H9 (cell line): ENCODE data around the gene ERC2. TPM values are rescaled to one million over a fixed set of nuclear protein-coding genes. Genes with fewer than 3 reads are reported as not detected.

Source experiments
- DNase-seq: peaks from one replicate; pipeline ENCODE4 v3.0.0-alpha.2; 2017
- H2AFZ ChIP-seq: one replicate; pipeline ENCODE4 v1.6.1; 2013; ENCODE audit warnings: mild to moderate bottlenecking, low read length, control low read depth, moderate library complexity
- H2AK5ac ChIP-seq: 2 replicates; pipeline ENCODE4 v1.6.1; 2013; ENCODE audit warnings: low read length, control low read depth, mixed read lengths; ENCODE audit not compliant: insufficient read length
- H2BK120ac ChIP-seq: one replicate; pipeline ENCODE4 v1.6.1; 2013; ENCODE audit warnings: low read depth, mild to moderate bottlenecking, low read length, control low read depth, inconsistent platforms; ENCODE audit not compliant: poor library complexity, severe bottlenecking
- H2BK12ac ChIP-seq: 2 replicates; pipeline ENCODE4 v1.6.1; 2013; ENCODE audit warnings: low read length, control low read depth, mixed read lengths, low read depth; ENCODE audit not compliant: insufficient read length
- H2BK15ac ChIP-seq: 2 replicates; pipeline ENCODE4 v1.6.1; 2013; ENCODE audit warnings: low read depth, low read length, control low read depth
- H2BK20ac ChIP-seq: one replicate; pipeline ENCODE4 v1.6.1; 2013; ENCODE audit warnings: low read depth, mild to moderate bottlenecking, low read length, control low read depth, inconsistent platforms; ENCODE audit not compliant: poor library complexity, severe bottlenecking
- H2BK5ac ChIP-seq: 2 replicates; pipeline ENCODE4 v1.6.1; 2013; ENCODE audit warnings: low read length, control low read depth, mixed read lengths; ENCODE audit not compliant: insufficient read length
- H3K14ac ChIP-seq: 2 replicates; pipeline ENCODE4 v1.6.1; 2013; ENCODE audit warnings: low read length, control low read depth; ENCODE audit not compliant: insufficient read depth
- H3K18ac ChIP-seq: 2 replicates; pipeline ENCODE4 v1.6.1; 2013; ENCODE audit warnings: low read depth, mild to moderate bottlenecking, mixed read lengths, low read length, control low read depth; ENCODE audit not compliant: insufficient read length
- H3K23ac ChIP-seq: 2 replicates; pipeline ENCODE4 v1.6.1; 2013; ENCODE audit warnings: low read length, control low read depth, mixed read lengths, low read depth; ENCODE audit not compliant: insufficient read length
- H3K23me2 ChIP-seq: 2 replicates; pipeline ENCODE4 v1.6.1; 2013; ENCODE audit warnings: low read depth, mild to moderate bottlenecking, mixed read lengths, low read length, control low read depth; ENCODE audit not compliant: insufficient read length, poor library complexity, severe bottlenecking
- H3K27ac ChIP-seq: 2 replicates; pipeline ENCODE4 v1.5.1; 2013; ENCODE audit warnings: low read length, control low read depth, mixed read lengths, low read depth; ENCODE audit not compliant: insufficient read length
- H3K27me3 ChIP-seq: 2 replicates; pipeline ENCODE4 v1.6.1; 2013; ENCODE audit warnings: low read length, control low read depth, inconsistent platforms; ENCODE audit not compliant: insufficient read depth
- H3K4ac ChIP-seq: 2 replicates; pipeline ENCODE4 v1.6.1; 2013; ENCODE audit warnings: low read depth, mild to moderate bottlenecking, control low read depth, inconsistent platforms, low read length, moderate library complexity
- H3K4me1 ChIP-seq: 2 replicates; pipeline ENCODE4 v1.6.1; 2013; ENCODE audit warnings: low read length, control low read depth, inconsistent platforms; ENCODE audit not compliant: insufficient read depth
- H3K4me2 ChIP-seq: 2 replicates; pipeline ENCODE4 v1.6.1; 2013; ENCODE audit warnings: low read length, control low read depth, mixed read lengths; ENCODE audit not compliant: insufficient read length, insufficient read depth
- H3K56ac ChIP-seq: 2 replicates; pipeline ENCODE4 v1.6.1; 2013; ENCODE audit warnings: low read depth, mild to moderate bottlenecking, mixed read lengths, low read length, control low read depth; ENCODE audit not compliant: insufficient read length
- H3K79me1 ChIP-seq: 2 replicates; pipeline ENCODE4 v1.6.1; 2013; ENCODE audit warnings: low read depth, mild to moderate bottlenecking, moderate library complexity, low read length, control low read depth, inconsistent platforms; ENCODE audit not compliant: insufficient read depth, poor library complexity, severe bottlenecking
- H3K79me2 ChIP-seq: 2 replicates; pipeline ENCODE4 v1.6.1; 2013; ENCODE audit warnings: low read length, control low read depth, inconsistent platforms; ENCODE audit not compliant: insufficient read depth
- H3K9ac ChIP-seq: 2 replicates; pipeline ENCODE4 v1.6.1; 2013; ENCODE audit warnings: low read length, control low read depth, mixed read lengths; ENCODE audit not compliant: insufficient read length; ENCODE audit errors: extremely low read depth
- H3K9me3 ChIP-seq: one replicate; pipeline ENCODE4 v1.6.1; 2013; ENCODE audit warnings: low read depth, low read length, inconsistent platforms; ENCODE audit not compliant: control insufficient read depth
- H3T11ph ChIP-seq: one replicate; pipeline ENCODE4 v1.6.1; 2013; ENCODE audit warnings: mild to moderate bottlenecking, low read length, control low read depth, inconsistent platforms
- H4K20me1 ChIP-seq: one replicate; pipeline ENCODE4 v1.6.1; 2013; ENCODE audit not compliant: control insufficient read depth, insufficient read length, insufficient read depth
- H4K5ac ChIP-seq: 2 replicates; pipeline ENCODE4 v1.6.1; 2013; ENCODE audit warnings: low read depth, mild to moderate bottlenecking, mixed read lengths, low read length, control low read depth; ENCODE audit not compliant: insufficient read length
- H4K8ac ChIP-seq: replicated peaks from 2 replicates; pipeline ENCODE4 v1.6.1; 2013; ENCODE audit warnings: low read length, control low read depth, mixed read lengths, low read depth; ENCODE audit not compliant: insufficient read length
- H4K91ac ChIP-seq: 2 replicates; pipeline ENCODE4 v1.6.1; 2013; ENCODE audit warnings: low read depth, mild to moderate bottlenecking, moderate library complexity, mixed read lengths, low read length, control low read depth; ENCODE audit not compliant: insufficient read length
- H3K27ac Mint-ChIP-seq, 3 experiments: 2 replicates in 2 of 3; 3 replicates in 1 of 3; pipeline ENCODE4 v1.8.0; 2020 to 2021; ENCODE audit warnings: mixed read lengths in 3 of 3, mild to moderate bottlenecking in 1 of 3, moderate library complexity in 1 of 3
- H3K27me3 Mint-ChIP-seq: 2 replicates; pipeline ENCODE4 v1.8.0; 2021; ENCODE audit warnings: low read depth, mild to moderate bottlenecking, moderate library complexity, mixed read lengths
- H3K36me3 Mint-ChIP-seq, 3 experiments: 2 replicates in 2 of 3; 3 replicates in 1 of 3; pipeline ENCODE4 v1.8.0; 2020 to 2021; ENCODE audit warnings: low read depth in 3 of 3, mixed read lengths in 3 of 3; ENCODE audit not compliant: insufficient read depth in 1 of 3
- H3K4me1 Mint-ChIP-seq, 2 experiments: 2 replicates each; pipeline ENCODE4 v1.8.0; 2020; ENCODE audit warnings: mixed read lengths in 2 of 2
- H3K4me3 Mint-ChIP-seq, 2 experiments: 2 replicates in 1 of 2; 3 replicates in 1 of 2; pipeline ENCODE4 v1.8.0; 2020 to 2021; ENCODE audit warnings: mild to moderate bottlenecking in 2 of 2, mixed read lengths in 2 of 2, moderate library complexity in 1 of 2
- H3K9me3 Mint-ChIP-seq, 2 experiments: 2 replicates in 1 of 2; 3 replicates in 1 of 2; pipeline ENCODE4 v1.8.0; 2020; ENCODE audit warnings: mild to moderate bottlenecking in 2 of 2, mixed read lengths in 2 of 2, moderate library complexity in 1 of 2
- CTCF ChIP-seq: fragments of 200-600 bp; sonication (generic); conservative IDR thresholded peaks from 3 replicates; pipeline ENCODE4 v1.8.0; 2021; ENCODE audit warnings: antibody characterized with exemption, mild to moderate bottlenecking
- WGBS: extraction: QIAGEN DNeasy Blood & Tissue Kit; methylation state at CpG from one replicate; pipeline ENCODE4 v1.1.7; 2013; ENCODE audit warnings: missing lambda C conversion rate, low lambda C conversion rate, mixed read lengths; ENCODE audit not compliant: insufficient read length; ENCODE audit errors: extremely low coverage; 5-methylcytosine and 5-hydroxymethylcytosine counted together
- total RNA-seq: library from RNA; stranded (reverse); gene quantifications from 2 replicates; pipeline ENCODE4 v1.2.1, GENCODE V29; 2021

The ERC2 gene
- total RNA-seq, 1 experiment from 2014 or later: 15.4 TPM

GRCh38 chr3:55646121-55646520 is 822.1 kb downstream of the ERC2 start:
- no peak overlapping the region for H3K9ac ChIP-seq
- no peak overlapping the region for H3T11ph ChIP-seq
- H3K56ac ChIP-seq: no peak overlapping the region
- no peak overlapping the region for H4K8ac ChIP-seq
- peaks cover 5% of the 10 kb centered on the region for H3K27me3 Mint-ChIP-seq
- H2BK120ac ChIP-seq: no peak overlapping the region
- H3K14ac ChIP-seq: no peak overlapping the region
- H2AK5ac ChIP-seq: no peak overlapping the region
- H3K4me2 ChIP-seq: no peak overlapping the region
- no peaks in the 10 kb centered on the region for H3K36me3 Mint-ChIP-seq
- H3K4me3 Mint-ChIP-seq: no peak overlapping the region
- H3K79me1 ChIP-seq: no peaks in the 10 kb centered on the region
- no peak overlapping the region for H4K5ac ChIP-seq
- no peaks in the 10 kb centered on the region for H3K9me3 Mint-ChIP-seq
- H2BK20ac ChIP-seq: no peak overlapping the region
- H2BK12ac ChIP-seq: no peak overlapping the region
- no CpG with 5 or more reads among the region's 3 CpGs for WGBS
- H3K23ac ChIP-seq: no peak overlapping the region
- DNase-seq: no peak
- no peak overlapping the region for H2BK5ac ChIP-seq
- H3K27me3 ChIP-seq: no peaks in the 10 kb centered on the region
- H4K91ac ChIP-seq: no peak overlapping the region
- no peak for TF ChIP-seq CTCF
- no peak overlapping the region for H3K18ac ChIP-seq
- no peaks in the 10 kb centered on the region for H3K79me2 ChIP-seq
- H3K4ac ChIP-seq: no peak overlapping the region
- H3K23me2 ChIP-seq: no peaks in the 10 kb centered on the region
- no peaks in the 10 kb centered on the region for H3K9me3 ChIP-seq
- no peak overlapping the region for H3K27ac Mint-ChIP-seq
- no peak overlapping the region for H2BK15ac ChIP-seq
- H3K4me1 ChIP-seq: peaks cover 21% of the 10 kb centered on the region; the same call in 1 of the 2 replicates
- H3K27ac ChIP-seq: no peak overlapping the region
- H3K4me1 Mint-ChIP-seq: peaks cover 47 to 51% of the 10 kb centered on the region in 2 experiments
- no peaks in the 10 kb centered on the region for H4K20me1 ChIP-seq
- no peak overlapping the region for H2AFZ ChIP-seq
